Left kidney (tissue), 8 donors: ENCODE data around the gene SPIRE1. TPM values are rescaled to one million over a fixed set of nuclear protein-coding genes. Genes with fewer than 3 reads are reported as not detected.

ENCODE experiments used
- DNase-seq: peaks from one replicate; pipeline ENCODE4 v3.0.0-alpha.2; 2013
- long read RNA-seq, 8 donors: transcript quantifications; one replicate each; lab custom pipeline, GENCODE V29; 2026
- polyA plus RNA-seq: library from polyadenylated mRNA; unstranded; fragments of 120-200 nt; gene quantifications from one replicate; pipeline ENCODE4 v1.2.1, GENCODE V29; 2013; ENCODE audit not compliant: insufficient read length

Gene SPIRE1
- 37.6 TPM for polyA plus RNA-seq
- long read RNA-seq, donor 1, full-length matches to known transcripts: 4 of 4 reads
- long read RNA-seq, donor 1, partial matches to known transcripts: 0 of 4 reads
- long read RNA-seq, donor 1, other reads (novel, unspliced or antisense): 0 of 4 reads
- long read RNA-seq, donor 2: 0 reads
- long read RNA-seq, donor 3: 0 reads
- long read RNA-seq, donor 4: 0 reads
- long read RNA-seq, donor 5, full-length matches to known transcripts: 2 of 2 reads
- long read RNA-seq, donor 5, partial matches to known transcripts: 0 of 2 reads
- long read RNA-seq, donor 5, other reads (novel, unspliced or antisense): 0 of 2 reads
- long read RNA-seq, donor 6, full-length matches to known transcripts: 1 of 1 reads
- long read RNA-seq, donor 6, partial matches to known transcripts: 0 of 1 reads
- long read RNA-seq, donor 6, other reads (novel, unspliced or antisense): 0 of 1 reads
- long read RNA-seq, donor 7, full-length matches to known transcripts: 1 of 1 reads
- long read RNA-seq, donor 7, partial matches to known transcripts: 0 of 1 reads
- long read RNA-seq, donor 7, other reads (novel, unspliced or antisense): 0 of 1 reads
- long read RNA-seq, donor 8: 0 reads

- DNase-seq: peak; percentile 54
These were observed at the start of gene SPIRE1 for GRCh38 chr18:12657684-12658425. Gene SPIRE1 (minus strand): TSS chr18:12658107. CDS start chr18:12657866, 241 bp downstream.

DNA sequence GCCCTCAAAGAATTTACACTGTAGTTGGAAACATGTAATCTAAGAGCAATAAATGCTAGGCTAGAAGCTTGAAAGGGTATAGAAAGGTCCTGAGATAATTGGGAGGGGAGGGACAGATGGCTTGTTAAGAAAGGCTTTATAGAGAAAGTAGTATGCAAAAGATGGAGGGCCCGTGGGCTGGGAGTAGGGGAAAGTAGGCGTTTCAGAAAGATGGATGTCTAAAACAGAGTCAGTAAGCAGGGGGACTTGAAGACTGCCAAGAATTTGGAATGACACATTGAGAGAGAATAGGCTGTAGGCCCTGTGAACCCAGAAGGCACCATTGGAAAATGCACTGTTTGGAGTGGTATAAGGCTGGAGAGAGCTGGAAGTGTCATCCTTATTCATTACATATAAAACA lies 45.8 kb upstream of the SPIRE1 start:
- no peak for DNase-seq

GRCh38 chr18:12703096-12703567 lies 45.2 kb upstream of the SPIRE1 start:
- DNase-seq: no peak

DNA sequence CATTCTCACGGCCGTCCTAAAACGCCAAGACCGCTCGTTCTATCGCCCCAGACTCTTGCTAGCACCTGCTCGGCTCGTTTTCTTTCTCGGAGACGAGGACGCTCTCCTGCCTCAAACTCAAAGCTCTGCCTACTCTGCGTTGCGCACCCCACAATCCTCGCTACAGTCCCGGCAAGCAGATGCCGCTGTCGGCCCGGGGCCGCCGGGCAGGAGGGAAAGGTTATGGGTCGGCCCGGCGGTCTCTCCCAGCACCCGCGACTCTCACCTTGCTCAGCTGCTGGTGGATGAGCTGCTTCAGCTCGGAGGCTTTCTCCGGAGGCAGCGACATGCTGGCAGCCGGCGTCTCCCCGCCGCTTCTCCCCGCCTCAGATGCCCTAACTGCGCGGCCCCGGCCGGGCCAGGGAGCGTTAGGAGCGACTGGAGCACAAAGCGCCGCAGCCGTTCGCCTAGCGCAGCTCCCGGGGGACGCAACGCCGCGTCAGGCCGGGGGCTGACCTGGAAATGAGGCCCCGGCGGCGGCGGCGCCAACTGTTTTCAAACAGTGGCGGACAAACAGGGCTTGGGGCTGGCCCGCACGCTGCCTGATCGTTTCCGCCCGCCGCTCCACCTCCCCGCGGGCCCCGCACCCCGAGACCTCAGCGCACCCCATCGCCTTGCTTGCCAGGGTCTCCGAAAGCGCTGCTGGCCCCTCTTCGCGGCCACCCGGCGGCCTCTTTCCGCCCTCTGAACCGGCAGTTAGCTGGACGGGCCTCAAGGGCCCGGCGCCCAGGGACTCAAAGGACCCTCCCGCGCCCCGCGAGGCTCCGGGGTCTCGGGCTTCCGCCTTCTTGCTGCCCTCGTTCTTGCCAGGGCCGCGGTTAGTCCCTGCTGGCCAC lies 44.6 kb upstream of the SPIRE1 start, which contains the start of the genes CEP76 and PSMG2:
Gene CEP76 (minus strand): TSS at position 503 of the 875 bp plus-strand sequence. CDS start 175 bp downstream, at position 328.
Gene PSMG2 (plus strand): TSS at position 822 of the 875 bp plus-strand sequence. CDS start 66 bp downstream, outside the sequence.
- DNase-seq: peak; percentile 90

DNA sequence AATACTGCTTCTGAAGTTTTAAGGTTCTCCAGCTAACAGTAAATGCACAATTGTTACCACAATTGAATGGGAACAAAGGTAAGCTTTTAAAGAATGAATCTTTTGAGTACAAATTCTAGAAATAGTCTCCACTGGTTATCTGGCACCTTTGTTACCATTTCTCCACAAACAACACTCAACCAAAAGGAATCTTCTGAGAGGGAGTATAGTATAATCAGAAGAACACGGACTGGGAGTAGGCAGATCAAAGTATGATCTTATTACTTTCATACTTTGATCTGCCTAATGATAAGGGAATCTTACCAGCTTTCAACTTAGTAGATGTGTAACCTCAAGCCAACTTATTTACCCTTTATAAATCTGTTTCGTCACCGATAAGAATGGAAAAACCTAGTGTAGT lies 43.3 kb upstream of the SPIRE1 start:
- no peak for DNase-seq

DNA sequence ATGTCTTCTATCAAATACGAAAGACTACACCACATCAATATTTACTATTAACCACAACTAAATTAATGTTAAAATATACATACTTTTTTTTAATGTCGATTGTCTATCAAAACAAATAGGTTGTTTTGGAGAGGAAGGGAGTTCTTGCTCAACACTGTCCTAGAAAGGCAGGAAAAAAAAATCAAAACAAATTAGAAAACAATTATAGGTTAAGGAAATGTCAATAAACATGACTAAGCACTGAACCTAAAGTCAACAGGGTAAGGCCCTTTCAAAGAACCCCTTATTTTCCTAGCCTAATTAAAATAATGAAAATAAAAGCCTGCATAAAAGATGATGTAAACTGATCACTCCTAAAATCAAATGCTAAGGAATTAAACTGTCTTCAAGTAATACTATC lies 41.8 kb upstream of the SPIRE1 start:
- DNase-seq: no peak

GRCh38 chr18:12694032-12694431 lies 36.1 kb upstream of the SPIRE1 start:
- DNase-seq: no peak

DNA sequence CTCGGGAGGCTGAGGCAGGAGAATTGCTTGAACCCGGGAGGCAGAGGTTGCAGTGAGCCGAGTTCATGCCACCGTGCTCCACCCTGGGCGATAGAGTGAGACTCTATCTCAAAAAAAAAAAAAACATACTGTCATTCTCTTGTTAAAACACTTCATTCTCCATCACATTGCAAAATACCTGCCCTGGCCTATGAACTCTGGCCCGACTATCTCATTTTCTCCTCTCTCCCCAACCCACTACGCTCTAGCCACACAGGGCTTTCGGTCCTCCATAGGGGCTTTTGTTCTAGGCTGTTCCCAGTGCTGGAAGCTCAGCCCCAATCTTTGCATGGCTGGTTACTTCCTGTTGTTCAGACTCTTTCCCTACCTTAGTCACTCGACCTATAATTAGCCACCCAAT lies 34.3 kb upstream of the SPIRE1 start:
- no peak for DNase-seq

DNA sequence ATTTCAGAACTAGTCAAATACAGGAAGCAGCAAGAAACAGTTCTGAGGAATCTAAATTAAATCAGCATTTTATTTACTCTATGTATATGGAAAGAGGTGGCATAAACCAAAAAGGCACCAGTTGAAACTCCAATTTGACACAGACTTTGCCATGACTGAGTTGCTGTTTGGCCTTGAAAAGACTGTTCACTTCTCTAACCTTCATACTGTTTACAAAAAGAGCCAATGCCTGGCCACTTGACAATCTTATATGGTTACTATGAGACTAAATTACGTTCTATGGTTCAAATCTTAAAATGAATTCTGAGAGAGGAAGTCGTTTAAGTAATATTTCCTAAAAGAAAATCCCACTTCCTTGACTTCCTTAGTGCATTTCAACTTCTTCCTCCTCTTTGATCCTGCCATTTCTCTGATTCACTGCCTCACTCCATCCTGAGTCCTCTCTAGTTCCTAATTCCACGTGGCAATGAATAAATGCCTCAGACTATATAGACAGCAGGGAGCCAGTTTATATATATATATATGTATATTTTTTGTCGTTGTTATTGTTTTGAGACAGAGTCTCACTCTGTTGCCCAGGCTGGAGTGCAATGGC lies 31.4 kb upstream of the SPIRE1 start:
- DNase-seq: no peak

- DNase-seq: no peak
These were observed 28.2 kb upstream of the SPIRE1 start for GRCh38 chr18:12686100-12686499.

GRCh38 chr18:12679183-12679786 lies 21.4 kb upstream of the SPIRE1 start:
- DNase-seq: no peak

- DNase-seq: no peak
These were observed 10.1 kb upstream of the SPIRE1 start for GRCh38 chr18:12668041-12668440.

DNA sequence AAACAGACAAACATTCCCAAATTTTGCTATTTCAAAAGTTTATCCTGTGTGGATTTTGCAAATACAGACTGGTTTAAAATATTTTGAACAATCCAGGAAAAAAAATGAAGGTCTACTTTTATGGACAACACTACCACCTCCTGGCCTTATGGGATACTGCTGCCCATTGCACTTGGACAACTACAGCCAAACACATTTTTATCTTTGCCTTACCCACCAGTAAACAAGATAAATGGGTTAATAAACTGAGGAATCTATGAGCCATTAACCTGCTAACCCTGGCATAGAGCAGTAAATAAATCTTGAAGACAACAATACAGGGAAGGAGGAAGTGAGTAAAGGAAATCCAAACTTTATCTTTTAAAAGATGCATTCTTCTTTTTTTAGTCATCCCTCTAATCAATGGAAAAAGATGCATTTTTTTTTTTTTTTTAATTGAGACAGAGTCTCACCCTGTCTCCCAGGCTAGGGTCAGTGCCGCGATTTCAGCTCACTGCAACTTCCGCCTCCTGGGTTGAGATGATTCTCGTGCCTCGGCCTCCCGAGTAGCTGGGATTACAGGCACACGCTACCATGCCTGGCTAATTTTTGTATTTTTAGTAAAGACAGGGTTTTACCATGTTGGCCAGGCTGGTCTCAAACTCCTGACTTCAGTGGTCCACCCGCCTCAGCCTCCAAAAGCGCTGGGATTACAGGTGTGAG lies 2.1 kb upstream of the SPIRE1 start:
- DNase-seq: peak; percentile 65

GRCh38 chr18:12658426-12659138 lies 675 bp upstream of the SPIRE1 start:
- DNase-seq: peak; percentile 35

DNA sequence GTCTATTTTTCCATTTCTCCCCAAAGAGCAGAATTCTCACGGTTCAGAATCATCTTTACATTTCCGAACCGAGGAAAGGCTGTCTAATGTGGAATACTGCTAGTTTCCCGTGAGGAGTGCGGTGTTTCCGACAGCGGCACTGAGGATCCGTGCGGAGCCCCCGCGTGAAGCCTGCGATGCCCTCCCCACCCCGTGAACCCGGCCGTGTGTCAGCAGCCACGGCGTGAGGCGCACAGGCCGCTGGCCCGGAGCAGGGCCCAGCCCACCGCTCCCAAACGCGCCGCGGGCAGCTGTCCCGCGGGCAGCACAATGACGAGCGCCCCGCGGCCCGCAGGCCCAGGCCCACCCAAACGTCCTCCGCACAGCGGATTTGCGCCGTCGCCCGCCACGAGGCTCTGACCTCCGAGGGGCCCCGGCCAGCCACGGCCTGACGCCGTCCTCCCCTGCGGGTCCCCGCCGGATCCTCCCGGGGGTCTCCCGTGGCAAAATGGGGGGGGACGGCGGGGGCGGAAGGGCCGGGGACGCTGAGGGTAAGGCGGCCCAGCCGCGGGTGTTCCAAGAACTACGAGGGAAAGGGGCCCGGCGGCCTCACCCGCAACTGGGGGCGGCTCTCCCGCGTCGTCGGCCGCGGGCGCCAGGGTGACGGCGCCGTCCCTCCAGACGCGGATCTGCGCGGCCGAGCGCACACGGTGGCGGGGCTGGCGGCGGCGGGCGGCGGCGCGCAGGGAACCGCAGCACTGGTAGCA lies 796 bp downstream of the SPIRE1 start:
- DNase-seq: peak; percentile 35

- DNase-seq: peak; percentile 32
These were observed 1.3 kb downstream of the SPIRE1 start for GRCh38 chr18:12656605-12656937.

- DNase-seq: no peak
These were observed 2.9 kb downstream of the SPIRE1 start for GRCh38 chr18:12654971-12655370.

DNA sequence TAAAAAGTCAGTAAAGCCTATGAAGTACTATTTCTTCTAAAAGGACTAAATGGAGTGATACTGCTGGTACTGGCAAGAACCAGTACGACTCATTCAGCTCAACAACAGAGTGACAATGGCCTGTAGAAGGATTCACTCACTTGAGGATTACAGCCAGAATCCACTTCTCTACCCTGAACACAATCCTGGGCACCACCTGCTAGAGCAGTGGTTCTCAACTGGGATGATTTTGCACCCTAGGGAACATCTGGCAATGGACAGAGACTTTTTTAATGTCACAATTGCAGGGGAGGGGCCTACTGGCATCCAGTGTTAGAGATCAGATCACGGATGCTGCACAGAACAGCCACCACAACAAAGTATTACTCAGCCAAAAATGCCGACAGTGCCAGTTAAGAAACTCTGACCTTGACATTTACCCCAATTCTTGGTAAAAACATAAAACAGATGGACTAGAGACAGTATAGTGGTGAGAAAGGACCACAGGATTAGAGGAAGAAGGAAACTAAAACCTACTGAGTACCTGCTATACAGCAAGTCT lies 5.0 kb downstream of the SPIRE1 start:
- no peak for DNase-seq
